ENCODE measurements around the gene SEPSECS. TPM values are rescaled to one million over a fixed set of nuclear protein-coding genes. Genes with fewer than 3 reads are reported as not detected.

Gene SEPSECS
- total and polyA plus RNA-seq, 7 donors = 4.5 to 11.1 (median 8.6) TPM

DNA sequence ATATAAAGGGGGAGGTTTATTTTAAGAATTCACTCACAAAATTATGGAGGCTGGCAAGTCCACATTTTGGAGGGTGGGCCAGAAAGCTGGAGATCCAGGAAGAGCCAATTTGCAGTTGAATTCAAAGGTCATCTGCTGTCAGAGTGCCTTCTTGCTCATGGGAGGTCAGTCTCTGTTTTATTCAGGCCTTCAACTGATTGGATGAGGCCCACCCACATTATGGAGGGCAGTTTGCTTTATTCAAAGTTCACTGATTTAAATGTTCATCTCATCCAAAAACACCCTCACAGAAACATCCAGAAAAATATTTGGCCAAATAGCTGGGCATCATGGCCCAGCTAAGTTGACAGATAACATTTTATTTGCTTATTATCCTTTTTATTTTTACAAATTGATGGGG is 59.5 kb downstream of the SEPSECS start:
- no peaks in the 10 kb centered on the region for H3K27me3 ChIP-seq
- TF ChIP-seq, protein P1, sequence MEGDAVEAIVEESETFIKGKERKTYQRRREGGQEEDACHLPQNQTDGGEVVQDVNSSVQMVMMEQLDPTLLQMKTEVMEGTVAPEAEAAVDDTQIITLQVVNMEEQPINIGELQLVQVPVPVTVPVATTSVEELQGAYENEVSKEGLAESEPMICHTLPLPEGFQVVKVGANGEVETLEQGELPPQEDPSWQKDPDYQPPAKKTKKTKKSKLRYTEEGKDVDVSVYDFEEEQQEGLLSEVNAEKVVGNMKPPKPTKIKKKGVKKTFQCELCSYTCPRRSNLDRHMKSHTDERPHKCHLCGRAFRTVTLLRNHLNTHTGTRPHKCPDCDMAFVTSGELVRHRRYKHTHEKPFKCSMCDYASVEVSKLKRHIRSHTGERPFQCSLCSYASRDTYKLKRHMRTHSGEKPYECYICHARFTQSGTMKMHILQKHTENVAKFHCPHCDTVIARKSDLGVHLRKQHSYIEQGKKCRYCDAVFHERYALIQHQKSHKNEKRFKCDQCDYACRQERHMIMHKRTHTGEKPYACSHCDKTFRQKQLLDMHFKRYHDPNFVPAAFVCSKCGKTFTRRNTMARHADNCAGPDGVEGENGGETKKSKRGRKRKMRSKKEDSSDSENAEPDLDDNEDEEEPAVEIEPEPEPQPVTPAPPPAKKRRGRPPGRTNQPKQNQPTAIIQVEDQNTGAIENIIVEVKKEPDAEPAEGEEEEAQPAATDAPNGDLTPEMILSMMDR (IDR thresholded peaks at IDR 0.05) = no peak
- no peak overlapping the region for H3K4me3 ChIP-seq
- H3K9me3 ChIP-seq = no peaks in the 10 kb centered on the region
- H3K27ac ChIP-seq = no peak overlapping the region
- intact Hi-C loops (cut with DNase I) = no loop called here
- H3K4me1 ChIP-seq = peaks cover 0 to 11% (median 5%) of the 10 kb centered on the region in 4 donors
- DNase-seq = no peak
- no peaks in the 10 kb centered on the region for H3K36me3 ChIP-seq

GRCh38 chr4:25100021-25100555 is 60.2 kb downstream of the SEPSECS start:
- no peak for DNase-seq
- H3K4me1 ChIP-seq = peaks cover 0 to 11% (median 5%) of the 10 kb centered on the region in 4 donors
- WGBS, 2 donors = 22 to 57% methylated on average over 4 of the region's 4 CpGs
- TF ChIP-seq, protein P1 (IDR thresholded peaks at IDR 0.05) = no peak
- TF ChIP-seq POLR2A (IDR thresholded peaks at IDR 0.05) = no peak
- TF ChIP-seq POLR2AphosphoS5 (IDR thresholded peaks at IDR 0.05) = no peak
- TF ChIP-seq EP300 (IDR thresholded peaks at IDR 0.05) = no peak
- H3K4me3 ChIP-seq = no peak overlapping the region
- no peaks in the 10 kb centered on the region for H3K36me3 ChIP-seq
- H3K9me3 ChIP-seq = no peaks in the 10 kb centered on the region
- intact Hi-C loops (cut with DNase I) = no loop called here
- no peak overlapping the region for H3K27ac ChIP-seq
- H3K27me3 ChIP-seq = no peaks in the 10 kb centered on the region

- no peak for DNase-seq
- Histone ChIP-seq H3K27me3 (no peaks in the 10 kb centered on the region), H3K9me3 (no peaks in the 10 kb centered on the region), H3K36me3 (no peaks in the 10 kb centered on the region), H3K4me1 (peaks cover 0 to 11% (median 5%) of the 10 kb centered on the region in 4 donors), H3K4me3 (no peak overlapping the region), H3K27ac (no peak overlapping the region)
- 21 to 54% methylated on average over 10 of the region's 10 CpGs for WGBS, 2 donors
- no peak for TF ChIP-seq POLR2A (IDR thresholded peaks at IDR 0.05)
- TF ChIP-seq, protein P1 (IDR thresholded peaks at IDR 0.05) = no peak
- TF ChIP-seq POLR2AphosphoS5 (IDR thresholded peaks at IDR 0.05) = no peak
- TF ChIP-seq EP300 (IDR thresholded peaks at IDR 0.05) = no peak
- intact Hi-C loops (cut with DNase I) = no loop called here
These were observed 61.0 kb downstream of the SEPSECS start for GRCh38 chr4:25098964-25099891.

DNA sequence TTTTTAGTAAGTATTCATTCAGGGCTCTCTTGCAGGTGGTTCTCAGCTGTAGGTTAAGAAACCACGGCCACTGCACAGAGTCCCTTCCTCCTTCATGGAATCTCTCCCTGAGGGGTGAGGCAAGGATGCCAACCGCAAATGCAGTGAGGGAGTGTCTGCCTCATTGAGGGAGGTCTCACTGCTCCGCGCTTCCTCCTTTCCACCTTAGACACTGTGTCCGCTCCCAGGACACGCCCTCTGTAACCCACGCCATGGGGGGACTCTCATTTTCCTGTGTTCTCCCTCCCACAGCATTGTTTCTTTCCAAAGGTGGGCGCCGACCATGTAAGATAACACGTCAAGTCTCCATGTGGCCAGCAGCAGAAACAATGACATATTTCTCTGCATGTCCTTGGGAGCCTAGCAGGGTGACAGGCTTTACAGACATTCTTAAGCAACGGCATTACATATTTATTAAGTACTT is 63.2 kb downstream of the SEPSECS start:
- Histone ChIP-seq H3K4me3 (no peak overlapping the region), H3K4me1 (peaks cover 0 to 7% (median 0%) of the 10 kb centered on the region in 4 donors), H3K27me3 (no peaks in the 10 kb centered on the region), H3K27ac (no peak overlapping the region), H3K36me3 (no peaks in the 10 kb centered on the region), H3K9me3 (peaks cover 0 to 4% (median 0%) of the 10 kb centered on the region in 4 donors)
- TF ChIP-seq EP300 (IDR thresholded peaks at IDR 0.05) (no peak), POLR2AphosphoS5 (IDR thresholded peaks at IDR 0.05) (no peak), POLR2A (IDR thresholded peaks at IDR 0.05) (no peak)
- TF ChIP-seq, protein P1 (IDR thresholded peaks at IDR 0.05) = no peak
- no peak for DNase-seq
- intact Hi-C loops (cut with DNase I) = no loop called here
- WGBS, 2 donors = 41 to 74% methylated on average over 11 of the region's 11 CpGs
